SK-N-SH treated with all-trans-retinoic acid at 6 μM for 48 hours (cell line): ENCODE measurements around the gene SAMD10.

Source experiments
- ARNTL ChIP-seq: fragments of 450-650 bp; formaldehyde crosslinking; IDR thresholded peaks from 2 replicates; pipeline ENCODE4 v1.5.0; 2020; ENCODE audit warnings: low read depth, mild to moderate bottlenecking, moderate library complexity, borderline replicate concordance
- BACH2 ChIP-seq: fragments of 250-450 bp; sonication (Bioruptor Pico); IDR thresholded peaks from 2 replicates; pipeline ENCODE4 v1.9.0; 2021; ENCODE audit warnings: mild to moderate bottlenecking, borderline replicate concordance
- PATZ1 ChIP-seq: fragments of 250-450 bp; sonication (Bioruptor Pico); IDR thresholded peaks from 2 replicates; pipeline ENCODE4 v1.8.0; 2020; ENCODE audit warnings: mild to moderate bottlenecking, moderate library complexity, borderline replicate concordance
- PPARA ChIP-seq: fragments of 250-450 bp; sonication (Bioruptor Pico); IDR thresholded peaks from 2 replicates; pipeline ENCODE4 v1.5.0; 2020; ENCODE audit warnings: mild to moderate bottlenecking, borderline replicate concordance
- TCF4 ChIP-seq: fragments of 250-450 bp; sonication (Bioruptor Pico); IDR thresholded peaks from 2 replicates; pipeline ENCODE4 v1.8.0; 2021; ENCODE audit warnings: mild to moderate bottlenecking, moderate library complexity, borderline replicate concordance
- ZFP3 ChIP-seq: fragments of 250-450 bp; sonication (Bioruptor Pico); IDR thresholded peaks from 2 replicates; pipeline ENCODE4 v1.5.0; 2020; ENCODE audit warnings: mild to moderate bottlenecking, moderate library complexity
- ZNF70 ChIP-seq: fragments of 450-650 bp; formaldehyde crosslinking; IDR thresholded peaks from 2 replicates; pipeline ENCODE4 v1.5.0; 2020; ENCODE audit warnings: mild to moderate bottlenecking, moderate library complexity

GRCh38 chr20:63979229-63979556, 249 bp downstream of the SAMD10 start:
- TF ChIP-seq PPARA (CRISPR knock-in tag): no peak
- TF ChIP-seq BACH2 (CRISPR knock-in tag): no peak
- TF ChIP-seq ZFP3 (CRISPR knock-in tag): no peak
- TF ChIP-seq ZNF70 (CRISPR knock-in tag): no peak
- no peak for TF ChIP-seq ARNTL (CRISPR knock-in tag)
- TF ChIP-seq TCF4 (CRISPR knock-in tag): no peak
- TF ChIP-seq PATZ1: no peak
